Muscle of back (tissue), 13 donors: Measurements from ENCODE around the gene GOLGA6L22. TPM values are rescaled to one million over a fixed set of nuclear protein-coding genes. Genes with fewer than 3 reads are reported as not detected.
A peak's percentile ranks its signal among the peaks of the same experiment; 100 is the strongest.
"Not testable (repeated sequence)": the region's sequence is repeated elsewhere in the genome, so short reads cannot be mapped to it uniquely, and the experiment has no call there.

Source experiments
- DNase-seq, 3 donors: peaks; one replicate each; pipeline versions ENCODE4 v3.0.0 to v3.0.0-alpha.2; 2013
- long read RNA-seq, 9 donors: transcript quantifications; one replicate each; lab custom pipeline, GENCODE V29; 2026
- polyA plus RNA-seq, 10 donors: library from polyadenylated mRNA; unstranded; fragments of 120-200 nt; gene quantifications; one replicate each; pipeline ENCODE4 v1.2.1, GENCODE V29; 2013; ENCODE audit not compliant: insufficient read length in 10 of 10

GOLGA6L22 gene
- polyA plus RNA-seq: under 1 TPM in 2 of 10 donors, not detected in 8; 0.05 to 0.06 TPM
- long read RNA-seq, donor 1: 0 reads
- long read RNA-seq, donor 2: 0 reads
- long read RNA-seq, donor 3: 0 reads
- long read RNA-seq, donor 4: 0 reads
- long read RNA-seq, donor 5: 0 reads
- long read RNA-seq, donor 6: 0 reads
- long read RNA-seq, donor 7: 0 reads
- long read RNA-seq, donor 8: 0 reads
- long read RNA-seq, donor 9: 0 reads

- not testable (repeated sequence) for DNase-seq
Measured at GRCh38 chr15:22458603-22459002, at the start of gene GOLGA6L22. TSS of gene GOLGA6L22 (plus strand) at chr15:22458903. CDS start at chr15:22458994, 91 bp downstream.

GRCh38 chr15:22417288-22417687 lies 41.4 kb upstream of the GOLGA6L22 start:
- DNase-seq: not testable (repeated sequence)

GRCh38 chr15:22417795-22418194 lies 40.9 kb upstream of the GOLGA6L22 start:
- not testable (repeated sequence) for DNase-seq

GRCh38 chr15:22418212-22418611 lies 40.5 kb upstream of the GOLGA6L22 start:
- not testable (repeated sequence) for DNase-seq

GRCh38 chr15:22418666-22419065 lies 40.0 kb upstream of the GOLGA6L22 start:
- not testable (repeated sequence) for DNase-seq

- not testable (repeated sequence) for DNase-seq
Measured at GRCh38 chr15:22420340-22420739, 38.4 kb upstream of the GOLGA6L22 start.

GRCh38 chr15:22429426-22429825 lies 29.3 kb upstream of the GOLGA6L22 start:
- not testable (repeated sequence) for DNase-seq

- not testable (repeated sequence) for DNase-seq
Measured at GRCh38 chr15:22431687-22432086, 27.0 kb upstream of the GOLGA6L22 start.

GRCh38 chr15:22494490-22495113 lies 35.9 kb downstream of the GOLGA6L22 start:
- DNase-seq: peak; percentile 69 to 91 (median 78)

- not testable (repeated sequence) for DNase-seq
Measured at GRCh38 chr15:22497200-22497599, 38.5 kb downstream of the GOLGA6L22 start.

GRCh38 chr15:22498220-22498925 lies 39.7 kb downstream of the GOLGA6L22 start:
- DNase-seq: not testable (repeated sequence)

- not testable (repeated sequence) for DNase-seq
Measured at GRCh38 chr15:22502272-22502671, 43.6 kb downstream of the GOLGA6L22 start.

- DNase-seq: not testable (repeated sequence)
Measured at GRCh38 chr15:22506959-22507358, 48.3 kb downstream of the GOLGA6L22 start.

- DNase-seq: not testable (repeated sequence)
Measured at GRCh38 chr15:22516140-22516539, 57.4 kb downstream of the GOLGA6L22 start.
